Left lung (tissue), 14 donors: ENCODE measurements around the gene FAM209A. TPM values are rescaled to one million over a fixed set of nuclear protein-coding genes. Genes with fewer than 3 reads are reported as not detected.
A peak's percentile ranks its signal among the peaks of the same experiment; 100 is the strongest.
"Not testable (repeated sequence)": the region's sequence is repeated elsewhere in the genome, so short reads cannot be mapped to it uniquely, and the experiment has no call there.

ENCODE experiments used
- ATAC-seq: fragments of 200-7000 bp; cut with Tn5 transposase; one replicate; pipeline ENCODE4 v1.9.1; 2020; ENCODE audit warnings: moderate library complexity
- DNase-seq, 4 donors: peaks; one replicate each; pipeline ENCODE4 v3.0.0-alpha.2; 2013 to 2020
- H3K27ac ChIP-seq, 2 donors: fragments of 200-600 bp; sonication (generic) in 1 of 2; one replicate each; pipeline versions ENCODE4 v1.5.0 to v1.8.0; 2020 to 2021
- H3K27me3 ChIP-seq, 2 donors: fragments of 200-600 bp; sonication (generic) in 1 of 2; one replicate each; pipeline versions ENCODE4 v1.5.0 to v1.8.0; 2020 to 2021
- H3K36me3 ChIP-seq, 2 donors: fragments of 200-600 bp; sonication (generic) in 1 of 2; one replicate each; pipeline versions ENCODE4 v1.5.0 to v1.8.0; 2020 to 2021
- H3K4me1 ChIP-seq, 2 donors: fragments of 200-600 bp; one replicate each; pipeline ENCODE4 v1.8.0; 2021
- H3K4me3 ChIP-seq, 2 donors: fragments of 200-600 bp; sonication (generic) in 1 of 2; one replicate each; pipeline versions ENCODE4 v1.5.0 to v1.8.0; 2020 to 2021; ENCODE audit warnings: mild to moderate bottlenecking in 1 of 2
- H3K9me3 ChIP-seq, 2 donors: fragments of 200-600 bp; sonication (generic) in 1 of 2; one replicate each; pipeline versions ENCODE4 v1.5.0 to v1.8.0; 2020 to 2021
- CTCF ChIP-seq, 2 donors: fragments of 200-600 bp; sonication (generic) in 1 of 2; IDR thresholded peaks; one replicate each; pipeline versions ENCODE4 v1.5.0 to v1.8.0; 2021; ENCODE audit warnings: antibody characterized with exemption in 2 of 2
- intact Hi-C, 2 donors: fragments of 100-400 bp; cut with DNase I; formaldehyde crosslinking; loops; one replicate each; pipeline versions ENCODE4 v1.11.2 to v1.14.2; 2022
- long read RNA-seq, 12 donors: library from polyadenylated mRNA in 2 of 12; unstranded in 2 of 12; transcript quantifications; one replicate each; pipeline ENCODE4 v2.0.0 and lab custom pipeline, GENCODE V29; 2019 to 2026
- polyA plus RNA-seq, 6 donors: library from polyadenylated mRNA; unstranded; fragments of 120-200 nt; gene quantifications; one replicate each; pipeline ENCODE4 v1.2.1, GENCODE V29; 2013; ENCODE audit not compliant: insufficient read length in 6 of 6
- total RNA-seq, 2 donors: library from RNA; stranded (reverse); fragmentation: NEBNext Ultra II Directional; extraction: Animal tissue kit (Norgen Biotek cat#: 25700); gene quantifications; one replicate each; pipeline ENCODE4 v1.2.1, GENCODE V29; 2021
- donor health status: DM: no; HTN: yes; CAD: no.
- donor health status: DM: no; HTN: no; CAD: no.

Gene FAM209A, protein sequence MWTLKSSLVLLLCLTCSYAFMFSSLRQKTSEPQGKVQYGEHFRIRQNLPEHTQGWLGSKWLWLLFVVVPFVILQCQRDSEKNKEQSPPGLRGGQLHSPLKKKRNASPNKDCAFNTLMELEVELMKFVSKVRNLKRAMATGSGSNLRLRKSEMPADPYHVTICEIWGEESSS
- total RNA-seq (under 1 TPM in 1 of 2 donors, not detected in 1; 0.81 TPM), polyA plus RNA-seq (under 1 TPM in 5 of 6 donors, not detected in 1; 0.29 to 0.59 (median 0.39) TPM)
- long read RNA-seq, donor 1: 0 reads
- long read RNA-seq, donor 2: 0 reads
- long read RNA-seq, donor 3: 0 reads
- long read RNA-seq, donor 4, partial matches to known transcripts: 0 of 3 reads
- long read RNA-seq, donor 4, other reads (novel, unspliced or antisense): 3 of 3 reads
- long read RNA-seq, donor 5: 0 reads
- long read RNA-seq, donor 6: 0 reads
- long read RNA-seq, donor 7: 0 reads
- long read RNA-seq, donor 8: 0 reads
- long read RNA-seq, donor 9: 0 reads
- long read RNA-seq, donor 10: 0 reads
- long read RNA-seq, donor 11: 0 reads
- long read RNA-seq, donor 12: 0 reads

GRCh38 chr20:56524444-56524843, at the start of gene FAM209A:
Gene FAM209A, plus strand, starts transcription at chr20:56524744. Its CDS starts 65 bp downstream, at chr20:56524809.
- DNase-seq, intact Hi-C loops, H3K4me1 ChIP-seq, H3K27ac ChIP-seq, ATAC-seq, H3K27me3 ChIP-seq, H3K4me3 ChIP-seq: not testable (repeated sequence)
- peaks cover 0 to 22% of the 10 kb centered on the region in 2 donors for H3K36me3 ChIP-seq
- H3K9me3 ChIP-seq: peaks cover 0 to 23% of the 10 kb centered on the region in 2 donors

- DNase-seq (no peak), ATAC-seq (no peak)
- H3K36me3 ChIP-seq: peaks cover 0 to 97% of the 10 kb centered on the region in 2 donors
These were observed 40.6 kb upstream of the FAM209A start for GRCh38 chr20:56483970-56484369.

GRCh38 chr20:56487216-56487615, 37.3 kb upstream of the FAM209A start:
- ATAC-seq: no peak
- Histone ChIP-seq H3K4me3 (no peak overlapping the region), H3K27ac (peak overlapping the region in 1 of 2 donors; percentile 82), H3K27me3 (no peaks in the 10 kb centered on the region), H3K4me1 (peaks cover 0 to 25% of the 10 kb centered on the region in 2 donors), H3K36me3 (peaks cover 0 to 96% of the 10 kb centered on the region in 2 donors), H3K9me3 (no peaks in the 10 kb centered on the region)
- DNase-seq: no peak
- intact Hi-C loops: no loop called here
- no peak for TF ChIP-seq CTCF (IDR thresholded peaks at IDR 0.05)

More at GRCh38 chr20:56483970-56484369, 40.6 kb upstream of the FAM209A start:
- intact Hi-C loops: no loop called here
- Histone ChIP-seq H3K27me3 (no peaks in the 10 kb centered on the region), H3K4me1 (peaks cover 0 to 25% of the 10 kb centered on the region in 2 donors), H3K4me3 (no peak overlapping the region), H3K27ac (peak overlapping the region in 1 of 2 donors; percentile 76), H3K9me3 (no peaks in the 10 kb centered on the region)
- no peak for TF ChIP-seq CTCF (IDR thresholded peaks at IDR 0.05)

DNA sequence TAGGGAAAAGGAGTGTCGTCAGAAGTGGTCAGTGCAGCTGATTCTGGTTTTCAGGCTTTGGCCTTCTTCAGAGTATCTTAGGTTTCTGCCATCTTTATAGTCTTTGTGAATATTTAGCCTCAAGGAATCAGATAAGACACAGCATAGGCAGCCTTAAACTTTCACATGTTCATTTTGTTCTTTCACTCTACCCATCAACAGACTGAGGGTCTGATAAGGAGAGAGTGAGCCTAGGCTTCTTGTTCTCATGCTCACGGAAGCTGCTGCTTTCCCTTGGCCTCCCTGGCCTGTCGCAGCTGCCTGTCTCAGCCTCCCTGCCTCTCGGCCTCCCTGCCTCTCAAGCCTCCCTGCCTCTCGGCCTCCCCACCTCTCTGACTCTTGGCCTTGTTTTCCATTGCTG, 36.0 kb upstream of the FAM209A start:
- Histone ChIP-seq H3K9me3 (no peaks in the 10 kb centered on the region), H3K27ac (no peak overlapping the region), H3K27me3 (no peaks in the 10 kb centered on the region), H3K4me1 (peaks cover 0 to 22% of the 10 kb centered on the region in 2 donors), H3K36me3 (peaks cover 0 to 98% of the 10 kb centered on the region in 2 donors), H3K4me3 (no peak overlapping the region)
- ATAC-seq (no peak), DNase-seq (no peak)
- intact Hi-C loops: no loop called here
- TF ChIP-seq CTCF (IDR thresholded peaks at IDR 0.05): no peak

DNA sequence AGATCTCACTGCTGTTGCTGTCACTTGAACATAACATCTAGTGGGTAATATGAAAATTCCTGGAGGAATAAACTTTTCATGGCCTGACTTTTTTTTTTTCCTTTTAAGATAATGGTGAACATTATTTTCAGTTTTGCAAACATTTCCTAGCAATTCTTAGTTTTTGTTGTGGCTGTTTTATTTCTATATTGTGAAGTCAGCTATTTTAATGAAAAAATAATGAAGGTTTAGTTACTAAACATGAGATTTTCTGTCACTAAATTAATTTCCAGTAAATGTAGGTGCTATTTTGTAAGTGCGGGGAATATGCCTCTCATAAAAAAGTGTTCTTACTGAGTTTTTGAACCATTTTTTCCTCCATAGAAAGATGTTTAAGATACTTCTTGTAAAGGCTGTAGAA, 23.4 kb upstream of the FAM209A start:
- DNase-seq (no peak), ATAC-seq (no peak)
- Histone ChIP-seq H3K27me3 (no peaks in the 10 kb centered on the region), H3K4me1 (peaks cover 0 to 8% of the 10 kb centered on the region in 2 donors), H3K36me3 (peaks cover 0 to 48% of the 10 kb centered on the region in 2 donors), H3K9me3 (peaks cover 0 to 4% of the 10 kb centered on the region in 2 donors), H3K4me3 (no peak overlapping the region), H3K27ac (no peak overlapping the region)
- intact Hi-C loops: no loop called here
- no peak for TF ChIP-seq CTCF (IDR thresholded peaks at IDR 0.05)
